Heart right ventricle (tissue), 16 donors: Measurements from ENCODE around the gene HHATL. TPM values are rescaled to one million over a fixed set of nuclear protein-coding genes. Genes with fewer than 3 reads are reported as not detected.

ENCODE experiments used
- ATAC-seq, 8 donors: fragments of 200-7000 bp; cut with Tn5 transposase; one replicate each; pipeline ENCODE4 v1.9.1; 2020; ENCODE audit warnings: mild to moderate bottlenecking in 8 of 8, moderate library complexity in 8 of 8, moderate number of reproducible peaks in 1 of 8
- DNase-seq, 2 donors: peaks; one replicate each; pipeline ENCODE4 v3.0.0-alpha.2; 2020
- H3K27ac ChIP-seq, 10 donors: fragments of 200-600 bp; sonication (generic) in 2 of 10; one replicate each; pipeline versions ENCODE4 v1.5.0 to v1.8.0; 2020 to 2022; ENCODE audit warnings: mild to moderate bottlenecking in 3 of 10
- H3K27me3 ChIP-seq, 7 donors: fragments of 200-600 bp; one replicate each; pipeline ENCODE4 v1.8.0; 2021 to 2022; ENCODE audit warnings: mild to moderate bottlenecking in 2 of 7
- H3K36me3 ChIP-seq, 9 donors: fragments of 200-600 bp; sonication (generic) in 1 of 9; one replicate each; pipeline versions ENCODE4 v1.5.0 to v1.8.0; 2020 to 2022; ENCODE audit warnings: mild to moderate bottlenecking in 2 of 9
- H3K4me1 ChIP-seq, 9 donors: fragments of 200-600 bp; sonication (generic) in 1 of 9; one replicate each; pipeline versions ENCODE4 v1.5.0 to v1.8.0; 2020 to 2022; ENCODE audit warnings: mild to moderate bottlenecking in 4 of 9
- H3K4me3 ChIP-seq, 10 donors: fragments of 200-600 bp; sonication (generic) in 2 of 10; one replicate each; pipeline versions ENCODE4 v1.5.0 to v1.8.0; 2020 to 2022; ENCODE audit warnings: mild to moderate bottlenecking in 7 of 10, moderate library complexity in 2 of 10
- H3K9me3 ChIP-seq, 11 donors: fragments of 200-600 bp in 10 of 11; sonication (generic) in 2 of 11; one replicate each; pipeline versions ENCODE4 v1.5.0 to v1.8.0; 2013 to 2022; ENCODE audit warnings: mild to moderate bottlenecking in 2 of 11, control low read depth in 1 of 11, moderate library complexity in 1 of 11
- WGBS, 2 donors: extraction: QIAGEN DNeasy Blood & Tissue Kit; methylation state at CpG; one replicate each; pipeline ENCODE4 v1.1.7; 2013; ENCODE audit warnings: inconsistent platforms in 1 of 2; 5-methylcytosine and 5-hydroxymethylcytosine counted together
- intact Hi-C, 10 donors: fragments of 100-400 bp; cut with DNase I; formaldehyde crosslinking; loops; one replicate each; pipeline versions ENCODE4 v1.11.1 to v1.14.2; 2022
- polyA plus RNA-seq, 2 donors: library from polyadenylated mRNA; stranded (reverse); fragments of 200-250 nt; gene quantifications; one replicate each; pipeline ENCODE4 v1.2.3, GENCODE V29; 2013
- total RNA-seq, 10 donors: library from RNA; stranded (reverse); fragmentation: NEBNext Ultra II Directional in 3 of 10; extraction: Animal tissue kit (Norgen Biotek cat#: 25700) in 3 of 10; gene quantifications; one replicate each; pipeline versions ENCODE4 v1.2.1 to v1.2.4, GENCODE V29; 2021 to 2023
- TF ChIP-seq, protein P1 (sequence below), 9 donors: fragments of 200-600 bp; sonication (generic) in 2 of 9; IDR thresholded peaks; one replicate each; pipeline versions ENCODE4 v1.5.0 to v1.8.0; 2021 to 2022; ENCODE audit warnings: antibody characterized with exemption in 9 of 9, mild to moderate bottlenecking in 5 of 9, moderate library complexity in 1 of 9
- donor health status: Arrhythmogenic right ventricular cardiomyopathy.
- donor health status: ischemic (EF 13 %, LVEDD 7.1; RV severe dilation, severe dysfunction).
- donor health status: healthy with polysubstance abuse.
- donor health status: DM: no; HTN: yes; CAD: no.
- donor health status: DM: no; HTN: no; CAD: no.
- donor health status: ischemic (EF 25% LVEDD 6.9; RV normal size, moderate dysfunction).
- donor health status: ischemic (EF 25% LVEDD 5.7; RV mildly dilated, moderate dysfunction).
- donor health status: healthy.
- donor health status: DM: yes; HTN: yes; CAD: no.
- donor health status: Ischemic cardiomyopathy.
- donor health status: ischemic (EF 35%, LVEDD 5.7; RV mildly dilated, moderate dysfunction).
- donor health status: nonischemic (EF 11% LVEDD 7.7; RV severe dilation, severe dysfunction).
- donor health status: DM: yes; HTN: yes; CAD: no.
- donor health status: PGD.
- donor health status: ischemic (EF 29% LVEDD 5.4; RV normal size, mild dysfunction).
- donor health status: nonischemic (EF 23%, LVEDD 6.1; RV moderate dilation, normal function).

Gene HHATL
- total and polyA plus RNA-seq, 12 donors, result 332 to 2,035 (median 624) TPM

DNA sequence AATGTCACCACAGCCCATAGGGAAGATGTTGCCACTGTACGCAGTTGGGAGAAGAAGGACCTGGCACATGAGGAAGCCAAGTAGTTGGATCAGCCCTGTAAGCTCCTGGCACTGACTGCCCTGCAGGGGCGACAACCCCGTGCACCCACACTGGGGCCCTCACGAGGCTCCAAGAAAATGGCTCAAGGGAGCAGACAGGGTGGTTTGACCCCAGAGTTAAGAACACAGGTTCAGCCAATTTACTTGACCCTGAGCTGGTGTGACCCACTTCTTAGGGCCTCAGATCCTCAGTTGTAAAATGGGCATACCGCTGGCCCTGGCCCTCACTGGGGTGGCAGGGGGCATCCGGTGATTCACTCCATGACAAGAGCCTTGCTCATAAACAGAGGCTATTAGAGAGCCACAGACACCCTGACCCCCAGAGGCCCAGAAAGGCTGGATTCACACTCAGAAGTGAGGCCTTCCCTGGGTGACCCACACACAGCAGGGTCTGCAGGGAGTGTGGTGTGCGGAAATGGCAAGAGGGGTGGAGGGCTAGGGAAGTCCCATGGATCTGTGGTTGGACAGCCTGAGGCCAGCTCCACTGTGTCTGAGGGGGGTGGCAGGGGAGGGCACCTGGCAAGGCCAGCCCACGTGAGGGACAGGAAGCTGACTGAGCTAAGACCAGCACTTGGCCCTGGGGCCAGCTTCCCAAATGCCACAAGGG lies 1.7 kb upstream of the HHATL start:
- no peak for DNase-seq
- Histone ChIP-seq H3K27me3 (no peaks in the 10 kb centered on the region), H3K4me3 (no peak overlapping the region), H3K9me3 (no peaks in the 10 kb centered on the region), H3K36me3 (no peaks in the 10 kb centered on the region), H3K27ac (peak overlapping the region in 8 of 10 donors; percentile 65 to 99 (median 96)), H3K4me1 (peaks cover 0 to 45% (median 17%) of the 10 kb centered on the region in 9 donors)
- TF ChIP-seq, protein P1, sequence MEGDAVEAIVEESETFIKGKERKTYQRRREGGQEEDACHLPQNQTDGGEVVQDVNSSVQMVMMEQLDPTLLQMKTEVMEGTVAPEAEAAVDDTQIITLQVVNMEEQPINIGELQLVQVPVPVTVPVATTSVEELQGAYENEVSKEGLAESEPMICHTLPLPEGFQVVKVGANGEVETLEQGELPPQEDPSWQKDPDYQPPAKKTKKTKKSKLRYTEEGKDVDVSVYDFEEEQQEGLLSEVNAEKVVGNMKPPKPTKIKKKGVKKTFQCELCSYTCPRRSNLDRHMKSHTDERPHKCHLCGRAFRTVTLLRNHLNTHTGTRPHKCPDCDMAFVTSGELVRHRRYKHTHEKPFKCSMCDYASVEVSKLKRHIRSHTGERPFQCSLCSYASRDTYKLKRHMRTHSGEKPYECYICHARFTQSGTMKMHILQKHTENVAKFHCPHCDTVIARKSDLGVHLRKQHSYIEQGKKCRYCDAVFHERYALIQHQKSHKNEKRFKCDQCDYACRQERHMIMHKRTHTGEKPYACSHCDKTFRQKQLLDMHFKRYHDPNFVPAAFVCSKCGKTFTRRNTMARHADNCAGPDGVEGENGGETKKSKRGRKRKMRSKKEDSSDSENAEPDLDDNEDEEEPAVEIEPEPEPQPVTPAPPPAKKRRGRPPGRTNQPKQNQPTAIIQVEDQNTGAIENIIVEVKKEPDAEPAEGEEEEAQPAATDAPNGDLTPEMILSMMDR (IDR thresholded peaks at IDR 0.05), result no peak
- ATAC-seq, result no peak
- intact Hi-C loops, result loop anchor here in 2 of 10 donors (5.0 kb wide), 1 partner anchor 38 kb away; no protein-coding TSS in a partner anchor
- WGBS, 2 donors, result 67 to 70% methylated on average over 8 of the region's 8 CpGs

DNA sequence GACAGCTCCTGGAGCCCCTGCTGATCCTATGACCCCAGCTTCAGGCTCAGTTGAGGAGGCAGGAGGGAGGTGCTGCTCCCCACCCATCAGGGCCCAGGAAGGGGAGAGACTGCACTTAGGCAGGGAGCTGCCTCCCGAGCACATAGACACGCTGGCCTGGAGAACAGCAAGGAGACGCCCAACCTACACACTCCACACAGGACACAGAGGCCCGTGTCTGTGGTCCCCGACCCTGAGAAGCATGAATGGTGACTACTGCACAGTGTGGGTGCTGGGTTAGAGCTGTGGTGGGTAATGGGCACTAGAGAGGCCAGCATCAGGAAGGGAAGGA lies 1.1 kb upstream of the HHATL start:
- intact Hi-C loops, result loop anchor here in 3 of 10 donors (2.0 to 5.0 kb wide), 2 partner anchors 35 to 39 kb away; no protein-coding TSS in a partner anchor
- TF ChIP-seq, protein P1 (IDR thresholded peaks at IDR 0.05), result no peak
- Histone ChIP-seq H3K36me3 (no peaks in the 10 kb centered on the region), H3K4me3 (no peak overlapping the region), H3K27ac (peak overlapping the region in 8 of 10 donors; percentile 65 to 99 (median 96)), H3K9me3 (no peaks in the 10 kb centered on the region), H3K4me1 (peaks cover 0 to 50% (median 20%) of the 10 kb centered on the region in 9 donors), H3K27me3 (no peaks in the 10 kb centered on the region)
- ATAC-seq (no peak), DNase-seq (no peak)
- 52 to 58% methylated on average over 5 of the region's 5 CpGs for WGBS, 2 donors

DNA sequence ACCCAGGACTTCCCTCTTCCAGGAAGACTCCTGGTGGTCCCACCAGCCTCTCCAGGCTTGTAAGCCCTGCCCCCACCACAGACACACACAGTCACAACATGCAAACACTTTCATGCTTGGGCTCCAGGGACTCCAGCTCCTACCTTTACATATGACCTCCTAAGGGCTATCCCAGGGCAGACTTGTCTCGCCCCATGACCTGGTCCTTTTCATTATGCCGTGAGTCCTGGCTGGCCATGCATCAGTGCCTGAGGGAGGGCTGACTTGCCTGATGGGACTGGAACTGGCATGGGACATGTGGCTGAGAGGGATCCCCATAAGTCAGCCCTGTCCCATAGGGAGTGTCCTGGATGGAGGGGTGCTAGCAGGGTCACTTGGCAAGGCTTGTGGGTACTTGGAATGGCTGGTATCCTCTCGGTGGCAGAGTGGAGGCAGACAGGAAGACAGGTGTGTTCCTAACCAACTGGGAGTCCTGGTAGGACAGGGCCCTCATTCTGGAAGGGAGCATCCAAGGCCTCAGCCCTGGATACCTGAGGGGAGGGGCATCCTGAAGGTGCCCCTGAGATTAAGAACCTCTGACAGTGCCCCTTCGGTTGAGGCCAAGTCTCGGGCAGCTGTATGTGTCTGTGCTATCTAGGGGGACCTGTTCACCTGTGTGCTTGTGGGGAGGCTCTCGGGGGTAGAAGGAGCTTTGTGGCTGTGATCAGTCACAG lies 540 bp upstream of the HHATL start:
- WGBS, 2 donors, result 62 to 67% methylated on average over 6 of the region's 6 CpGs
- ATAC-seq, result no peak
- peaks cover 0 to 4% (median 0%) of the 10 kb centered on the region in 9 donors for H3K36me3 ChIP-seq
- H3K27ac ChIP-seq, result peak overlapping the region; percentile 47 to 99 (median 94)
- no peaks in the 10 kb centered on the region for H3K27me3 ChIP-seq
- H3K9me3 ChIP-seq, result no peaks in the 10 kb centered on the region
- H3K4me1 ChIP-seq, result peaks cover 0 to 55% (median 22%) of the 10 kb centered on the region in 9 donors
- TF ChIP-seq, protein P1 (IDR thresholded peaks at IDR 0.05), result no peak
- intact Hi-C loops, result loop anchor here in 5 of 10 donors (1.0 to 5.0 kb wide), 4 partner anchors 36 to 41 kb away; no protein-coding TSS in a partner anchor
- no peak for DNase-seq
- H3K4me3 ChIP-seq, result peak overlapping the region in 1 of 10 donors; percentile 51

DNA sequence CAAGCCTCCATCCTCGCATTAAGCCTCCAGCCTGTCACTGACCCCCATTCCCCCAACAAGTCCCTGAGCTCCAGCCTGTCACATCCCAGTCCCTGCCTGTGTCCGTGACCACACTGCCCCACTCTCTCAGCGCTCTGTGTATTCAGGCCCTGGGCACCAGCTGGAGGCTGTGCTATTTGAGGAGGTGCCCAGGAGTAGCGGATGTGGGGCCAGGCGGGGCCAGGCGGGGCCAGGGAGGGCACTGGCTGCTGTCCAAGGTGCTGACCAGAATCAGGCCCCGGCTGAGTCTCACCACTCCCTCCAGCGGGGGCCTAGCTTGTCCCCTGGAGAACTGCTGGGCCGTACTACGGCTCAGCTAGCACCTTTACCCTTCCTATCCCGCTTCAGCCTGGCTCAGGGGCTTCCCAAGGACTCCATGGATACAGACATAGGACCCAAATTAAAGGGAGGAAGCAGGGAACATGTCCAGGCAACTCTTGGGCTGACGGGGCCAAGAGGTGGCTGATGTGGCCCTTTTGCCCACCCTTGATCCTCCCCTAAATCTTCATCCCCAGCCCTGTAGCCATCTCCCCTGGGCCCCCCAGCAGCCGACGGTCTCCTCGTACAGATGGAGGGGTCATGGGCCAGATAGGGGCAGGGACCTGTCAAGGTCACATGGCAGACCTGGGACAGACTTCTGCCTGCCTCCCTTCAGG lies 1.1 kb downstream of the HHATL start:
- intact Hi-C loops, result loop anchor here in 7 of 10 donors (1.0 to 5.0 kb wide), 5 partner anchors 37 to 43 kb away; no protein-coding TSS in a partner anchor
- H3K36me3 ChIP-seq, result peaks cover 0 to 13% (median 0%) of the 10 kb centered on the region in 9 donors
- H3K27me3 ChIP-seq, result no peaks in the 10 kb centered on the region
- H3K9me3 ChIP-seq, result no peaks in the 10 kb centered on the region
- peak; percentile 82 to 86 for DNase-seq
- peaks cover 0 to 70% (median 27%) of the 10 kb centered on the region in 9 donors for H3K4me1 ChIP-seq
- H3K27ac ChIP-seq, result peak overlapping the region; percentile 85 to 99 (median 96)
- TF ChIP-seq, protein P1 (IDR thresholded peaks at IDR 0.05), result peak in 1 of 9 donors; percentile 24
- WGBS, 2 donors, result 9 to 17% methylated on average over 15 of the region's 15 CpGs
- H3K4me3 ChIP-seq, result peak overlapping the region; percentile 35 to 64 (median 52)
- ATAC-seq, result peak; percentile 67 to 87 (median 82)
